IgD-negative memory B cell (primary cell): ENCODE measurements around the gene KRTAP16-1. TPM values are rescaled to one million over a fixed set of nuclear protein-coding genes. Genes with fewer than 3 reads are reported as not detected.

Experiments
- H3K27ac Mint-ChIP-seq, 3 donors: one replicate each; pipeline ENCODE4 v1.8.0; 2020 to 2022; ENCODE audit warnings: mild to moderate bottlenecking in 3 of 3, mixed read lengths in 3 of 3, moderate library complexity in 1 of 3
- H3K27me3 Mint-ChIP-seq: one replicate; pipeline ENCODE4 v1.8.0; 2021; ENCODE audit warnings: mixed read lengths
- H3K36me3 Mint-ChIP-seq: one replicate; pipeline ENCODE4 v1.8.0; 2020; ENCODE audit warnings: mild to moderate bottlenecking, mixed read lengths
- H3K4me1 Mint-ChIP-seq, 3 donors: one replicate each; pipeline ENCODE4 v1.8.0; 2020 to 2022; ENCODE audit warnings: mixed read lengths in 3 of 3, mild to moderate bottlenecking in 1 of 3
- H3K4me3 Mint-ChIP-seq, 4 donors: one replicate each; pipeline ENCODE4 v1.8.0; 2020 to 2022; ENCODE audit warnings: mild to moderate bottlenecking in 4 of 4, mixed read lengths in 4 of 4, moderate library complexity in 3 of 4
- H3K9me3 Mint-ChIP-seq, 3 donors: one replicate each; pipeline ENCODE4 v1.8.0; 2020 to 2021; ENCODE audit warnings: mixed read lengths in 3 of 3, mild to moderate bottlenecking in 1 of 3
- polyA plus RNA-seq: library from polyadenylated mRNA; unstranded; fragments of 300-500 nt; fragmentation: Illumina TruSeq; gene quantifications from one replicate; pipeline ENCODE4 v1.2.3, GENCODE V29; 2021

The KRTAP16-1 gene
- polyA plus RNA-seq, 1 donor from 2014 or later: not detected

- H3K27me3 Mint-ChIP-seq: peaks cover 10% of the 10 kb centered on the region
- no peaks in the 10 kb centered on the region for H3K36me3 Mint-ChIP-seq
- peaks cover 18 to 40% (median 18%) of the 10 kb centered on the region in 3 donors for H3K4me1 Mint-ChIP-seq
- no peak overlapping the region for H3K4me3 Mint-ChIP-seq
- H3K27ac Mint-ChIP-seq: no peak overlapping the region
- H3K9me3 Mint-ChIP-seq: no peaks in the 10 kb centered on the region
Measured at GRCh38 chr17:41335747-41336146, 26.6 kb upstream of the KRTAP16-1 start.

DNA sequence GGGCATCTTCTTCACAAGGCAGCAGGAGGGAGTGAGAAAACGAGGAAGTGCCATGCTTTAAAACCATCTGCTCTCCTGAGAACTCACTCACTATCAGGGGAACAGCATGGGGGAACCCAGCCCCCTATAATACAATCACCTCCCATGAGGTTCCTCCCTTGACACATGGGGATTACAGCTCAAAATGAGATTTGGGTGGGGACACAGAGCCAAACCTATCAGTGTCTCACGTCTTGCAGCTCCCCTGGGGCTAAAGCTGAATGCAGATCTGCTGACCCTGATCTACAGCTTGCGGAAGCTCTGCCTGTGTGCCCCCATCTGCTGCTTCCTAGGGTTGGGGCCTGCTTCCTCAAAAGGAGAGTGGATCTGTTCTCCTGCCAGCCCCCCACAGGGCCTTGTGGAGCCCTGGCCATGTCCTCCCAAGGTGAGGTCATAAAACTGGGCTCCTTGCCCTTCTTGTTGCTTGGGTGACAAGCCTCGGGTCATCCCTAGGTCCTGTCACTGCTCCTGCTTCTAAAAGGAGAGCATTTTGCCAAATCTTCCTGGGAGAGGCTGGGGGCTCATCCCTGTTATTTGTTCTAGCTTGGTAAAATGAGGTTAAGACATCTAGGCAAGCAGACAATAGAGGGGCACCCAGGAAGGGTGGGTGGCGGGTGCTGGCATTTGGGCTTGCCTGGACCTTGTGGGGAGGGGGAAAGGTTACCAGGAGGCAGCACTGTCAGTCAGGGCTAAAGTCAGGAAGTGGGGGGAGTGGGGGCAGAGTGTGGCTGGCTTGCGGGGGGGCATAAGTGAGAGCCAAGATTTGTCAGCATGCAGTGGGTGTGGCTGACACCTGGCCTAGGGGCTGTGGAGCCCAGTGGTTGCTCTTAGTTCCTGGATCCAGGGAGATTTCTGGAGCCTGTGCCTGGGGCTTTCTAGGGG, 25.5 kb upstream of the KRTAP16-1 start:
- Mint-ChIP-seq H3K9me3 (no peaks in the 10 kb centered on the region), H3K27ac (peak overlapping the region in 1 of 3 donors; percentile 31), H3K4me3 (peak overlapping the region in 1 of 4 donors; percentile 80), H3K4me1 (peaks cover 11 to 29% (median 15%) of the 10 kb centered on the region in 3 donors), H3K36me3 (no peaks in the 10 kb centered on the region), H3K27me3 (peaks cover 12% of the 10 kb centered on the region)

GRCh38 chr17:41333836-41334235, 24.7 kb upstream of the KRTAP16-1 start:
- H3K9me3 Mint-ChIP-seq: no peaks in the 10 kb centered on the region
- H3K4me1 Mint-ChIP-seq: peaks cover 4 to 22% (median 15%) of the 10 kb centered on the region in 3 donors
- peaks cover 12% of the 10 kb centered on the region for H3K27me3 Mint-ChIP-seq
- no peak overlapping the region for H3K4me3 Mint-ChIP-seq
- H3K36me3 Mint-ChIP-seq: no peaks in the 10 kb centered on the region
- H3K27ac Mint-ChIP-seq: no peak overlapping the region

DNA sequence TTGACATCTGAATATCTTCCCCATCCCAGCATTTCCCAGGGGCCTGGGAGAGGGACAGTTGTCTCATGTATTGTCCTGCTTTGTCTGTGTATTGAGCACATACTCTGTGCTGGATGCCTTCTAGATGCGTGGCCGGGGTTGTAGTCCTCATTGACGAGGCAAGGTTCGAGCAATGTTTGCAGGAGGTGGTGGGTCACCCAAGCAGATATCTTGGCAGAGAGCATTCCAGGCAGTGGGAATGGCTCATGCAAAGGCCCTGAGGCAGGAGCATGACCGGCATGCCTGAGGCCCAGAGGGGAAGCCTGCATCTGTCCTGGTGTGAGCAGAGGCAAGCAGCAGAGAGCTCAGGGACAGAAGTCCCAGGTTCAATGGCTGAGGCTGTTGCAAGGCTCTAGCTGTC, 24.0 kb upstream of the KRTAP16-1 start:
- H3K27ac Mint-ChIP-seq: no peak overlapping the region
- H3K4me1 Mint-ChIP-seq: peaks cover 0 to 18% (median 13%) of the 10 kb centered on the region in 3 donors
- no peaks in the 10 kb centered on the region for H3K9me3 Mint-ChIP-seq
- H3K27me3 Mint-ChIP-seq: peaks cover 12% of the 10 kb centered on the region
- H3K4me3 Mint-ChIP-seq: no peak overlapping the region
- H3K36me3 Mint-ChIP-seq: no peaks in the 10 kb centered on the region

- Mint-ChIP-seq H3K36me3 (no peaks in the 10 kb centered on the region), H3K4me1 (peaks cover 0 to 15% (median 13%) of the 10 kb centered on the region in 3 donors), H3K9me3 (no peaks in the 10 kb centered on the region), H3K4me3 (no peak overlapping the region), H3K27ac (no peak overlapping the region), H3K27me3 (peaks cover 12% of the 10 kb centered on the region)
Measured at GRCh38 chr17:41332239-41332638, 23.1 kb upstream of the KRTAP16-1 start.

DNA sequence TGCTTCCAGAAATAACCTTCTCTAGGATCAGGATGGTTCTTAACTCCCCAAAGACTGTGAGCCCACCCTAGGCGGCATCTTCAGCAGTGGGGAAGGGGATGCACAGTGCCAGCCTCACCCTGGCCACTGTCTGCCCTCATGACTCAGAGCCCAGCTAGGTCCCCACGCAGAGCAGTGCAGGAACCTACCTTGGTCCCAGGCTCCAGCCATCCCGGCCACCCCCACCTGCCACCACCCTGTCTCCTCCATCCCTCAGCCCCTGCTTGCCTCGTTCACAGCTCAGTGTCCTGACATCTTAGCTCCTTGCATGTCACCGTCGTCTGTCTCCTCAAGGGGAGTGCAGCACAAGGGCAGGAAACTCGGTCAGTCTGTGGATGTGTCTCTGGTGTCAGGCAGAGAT, 22.5 kb upstream of the KRTAP16-1 start:
- Mint-ChIP-seq H3K4me3 (peak overlapping the region in 1 of 4 donors; percentile 52), H3K27ac (no peak overlapping the region), H3K4me1 (peaks cover 0 to 15% (median 13%) of the 10 kb centered on the region in 3 donors)

GRCh38 chr17:41329279-41329948, 20.3 kb upstream of the KRTAP16-1 start:
- H3K9me3 Mint-ChIP-seq: no peaks in the 10 kb centered on the region
- peaks cover 0 to 9% (median 7%) of the 10 kb centered on the region in 3 donors for H3K4me1 Mint-ChIP-seq
- H3K27ac Mint-ChIP-seq: no peak overlapping the region
- no peaks in the 10 kb centered on the region for H3K36me3 Mint-ChIP-seq
- no peak overlapping the region for H3K4me3 Mint-ChIP-seq
- peaks cover 6% of the 10 kb centered on the region for H3K27me3 Mint-ChIP-seq

More for the DNA sequence above, 22.5 kb upstream of the KRTAP16-1 start:
- H3K27me3 Mint-ChIP-seq: peaks cover 12% of the 10 kb centered on the region
- H3K9me3 Mint-ChIP-seq: no peaks in the 10 kb centered on the region
- H3K36me3 Mint-ChIP-seq: no peaks in the 10 kb centered on the region

DNA sequence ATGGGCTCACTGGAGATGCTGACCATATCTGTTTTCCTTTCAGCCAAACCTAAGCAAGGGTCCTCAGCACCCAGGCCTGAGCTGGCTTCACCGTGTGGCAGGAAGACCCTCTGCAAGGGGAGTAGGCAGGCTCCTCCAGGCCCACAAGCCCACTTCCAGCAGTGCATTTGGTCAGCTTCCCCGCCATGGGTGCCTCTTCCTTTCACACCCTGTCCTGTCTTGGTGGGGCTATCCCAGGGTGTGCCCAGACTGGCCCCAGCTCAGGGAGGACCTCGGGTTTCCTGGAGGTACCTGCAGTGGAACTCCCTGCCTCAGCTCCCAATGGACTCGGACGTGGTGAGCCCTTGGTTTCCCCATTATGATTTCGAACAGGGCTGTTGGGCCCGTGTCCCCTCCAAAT, 19.1 kb upstream of the KRTAP16-1 start:
- no peaks in the 10 kb centered on the region for H3K36me3 Mint-ChIP-seq
- no peak overlapping the region for H3K4me3 Mint-ChIP-seq
- peaks cover 0 to 2% (median 1%) of the 10 kb centered on the region in 3 donors for H3K4me1 Mint-ChIP-seq
- H3K27ac Mint-ChIP-seq: no peak overlapping the region
- H3K27me3 Mint-ChIP-seq: peaks cover 2% of the 10 kb centered on the region
- H3K9me3 Mint-ChIP-seq: no peaks in the 10 kb centered on the region

DNA sequence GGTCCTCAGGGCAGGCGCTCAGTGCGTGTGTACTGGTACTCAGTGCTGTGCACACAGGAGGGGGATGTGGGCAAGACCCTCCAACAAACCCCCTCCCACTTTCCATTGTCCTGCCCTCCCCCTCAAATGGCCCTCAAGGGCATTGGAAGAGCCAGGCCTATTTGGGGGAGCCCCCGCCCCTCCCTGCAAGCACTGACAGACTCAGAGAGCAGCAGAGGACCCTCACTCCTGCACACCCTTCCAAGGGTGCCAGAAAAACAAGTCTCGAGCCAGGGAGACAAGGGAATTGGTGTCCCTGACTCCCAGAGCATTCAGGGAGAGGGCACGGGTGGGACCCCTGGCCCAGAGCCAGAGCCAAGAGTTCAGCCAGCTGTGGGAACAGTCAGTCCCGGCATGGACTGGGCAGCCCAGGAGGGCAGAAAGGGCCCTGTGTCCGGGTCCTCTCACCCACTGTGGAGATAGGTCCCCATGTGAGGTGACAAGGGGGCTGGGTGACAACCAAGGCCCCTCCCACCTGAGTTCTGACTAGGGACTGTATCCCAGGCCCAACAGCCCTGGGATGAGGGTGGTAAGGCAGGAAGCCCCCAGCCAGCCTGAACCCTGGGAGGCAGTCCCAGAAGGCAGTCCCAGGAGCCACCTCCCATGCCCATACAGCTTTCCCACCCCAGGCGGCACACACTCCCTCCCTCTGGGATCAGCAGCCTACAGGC, 18.5 kb upstream of the KRTAP16-1 start:
- H3K4me3 Mint-ChIP-seq: no peak overlapping the region
- no peak overlapping the region for H3K27ac Mint-ChIP-seq
- peaks cover 2% of the 10 kb centered on the region for H3K27me3 Mint-ChIP-seq
- H3K4me1 Mint-ChIP-seq: peaks cover 2% of the 10 kb centered on the region in 3 donors
- H3K36me3 Mint-ChIP-seq: no peaks in the 10 kb centered on the region
- no peaks in the 10 kb centered on the region for H3K9me3 Mint-ChIP-seq

DNA sequence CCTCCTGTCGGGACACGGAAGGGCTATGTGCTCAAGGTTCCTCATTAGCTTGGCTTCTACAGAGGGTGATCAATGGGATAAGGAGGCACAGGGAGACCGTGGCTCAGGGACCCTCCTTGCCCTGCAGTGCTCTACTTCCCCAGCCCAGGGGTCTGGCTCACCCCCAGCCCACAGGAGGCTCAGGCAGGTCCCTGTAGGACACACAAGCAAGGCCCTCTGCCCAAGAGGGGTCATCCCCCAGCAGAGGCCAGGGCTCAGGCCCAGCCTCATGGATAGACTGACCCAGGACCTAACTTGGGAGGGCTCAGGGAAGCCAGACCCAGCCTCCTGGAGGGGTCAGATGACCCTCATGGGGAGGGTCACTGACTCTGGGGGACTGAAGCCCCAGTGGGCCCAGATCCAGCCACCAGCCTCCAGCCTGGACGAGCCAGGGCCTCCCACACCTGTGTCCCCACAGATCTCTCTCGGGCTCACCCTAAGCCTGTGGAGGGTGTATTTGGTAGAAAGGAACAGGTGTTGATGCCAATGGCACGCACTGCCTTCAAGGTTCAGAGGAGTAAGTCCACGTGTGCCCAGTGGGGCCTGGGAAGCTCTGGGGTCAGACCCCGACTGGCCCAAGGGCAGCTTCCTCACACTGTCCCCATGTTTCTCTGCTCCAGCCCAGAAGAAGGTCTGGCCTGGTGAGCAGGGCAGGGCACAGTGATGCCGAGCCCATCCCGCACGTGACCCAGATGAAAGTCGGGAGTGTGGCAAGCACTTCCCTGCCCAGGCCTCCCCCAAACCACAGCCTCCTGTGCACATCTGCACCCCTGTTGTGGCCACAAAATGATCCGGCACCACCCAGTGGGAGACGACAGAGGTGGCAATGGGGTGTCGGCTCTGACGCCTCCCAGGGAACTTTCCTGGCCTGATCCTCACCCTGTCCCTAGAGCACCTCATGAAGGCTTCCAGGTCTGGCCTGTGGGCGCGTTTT, 17.4 kb upstream of the KRTAP16-1 start:
- Mint-ChIP-seq H3K4me1 (peaks cover 0 to 7% (median 5%) of the 10 kb centered on the region in 3 donors), H3K27me3 (peaks cover 2% of the 10 kb centered on the region), H3K27ac (no peak overlapping the region), H3K36me3 (no peaks in the 10 kb centered on the region), H3K9me3 (no peaks in the 10 kb centered on the region), H3K4me3 (peak overlapping the region in 1 of 4 donors; percentile 4)

DNA sequence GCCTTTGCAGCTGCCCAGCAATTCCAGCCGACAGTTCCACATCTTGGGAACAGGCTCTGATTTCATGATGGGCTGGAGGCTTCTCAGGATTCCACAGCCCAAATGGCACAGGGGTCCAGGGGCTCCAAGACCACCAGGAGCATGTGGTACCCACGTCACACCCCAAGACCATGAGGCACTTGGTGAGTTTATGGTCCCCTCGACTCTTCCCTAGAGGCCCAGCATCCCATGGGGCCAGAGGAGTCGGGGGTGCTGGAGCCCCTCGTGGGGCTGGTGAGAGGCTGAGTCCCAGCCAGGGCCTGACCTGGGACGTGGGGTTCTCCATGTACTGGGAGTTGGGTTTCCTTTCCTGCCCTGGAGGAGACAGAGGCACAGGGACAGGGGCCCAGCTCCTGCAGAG, 16.5 kb upstream of the KRTAP16-1 start:
- Mint-ChIP-seq H3K27me3 (peaks cover 2% of the 10 kb centered on the region), H3K9me3 (peaks cover 0 to 2% (median under 1%) of the 10 kb centered on the region in 3 donors), H3K4me3 (no peak overlapping the region), H3K36me3 (no peaks in the 10 kb centered on the region), H3K27ac (no peak overlapping the region), H3K4me1 (peaks cover 0 to 7% (median 5%) of the 10 kb centered on the region in 3 donors)

- H3K27me3 Mint-ChIP-seq: peaks cover 2% of the 10 kb centered on the region
- peaks cover 0 to 7% (median 3%) of the 10 kb centered on the region in 3 donors for H3K9me3 Mint-ChIP-seq
- peaks cover under 1 to 7% (median 6%) of the 10 kb centered on the region in 3 donors for H3K4me1 Mint-ChIP-seq
- H3K36me3 Mint-ChIP-seq: no peaks in the 10 kb centered on the region
- no peak overlapping the region for H3K4me3 Mint-ChIP-seq
- H3K27ac Mint-ChIP-seq: no peak overlapping the region
Measured at GRCh38 chr17:41325126-41325525, 16.0 kb upstream of the KRTAP16-1 start.

DNA sequence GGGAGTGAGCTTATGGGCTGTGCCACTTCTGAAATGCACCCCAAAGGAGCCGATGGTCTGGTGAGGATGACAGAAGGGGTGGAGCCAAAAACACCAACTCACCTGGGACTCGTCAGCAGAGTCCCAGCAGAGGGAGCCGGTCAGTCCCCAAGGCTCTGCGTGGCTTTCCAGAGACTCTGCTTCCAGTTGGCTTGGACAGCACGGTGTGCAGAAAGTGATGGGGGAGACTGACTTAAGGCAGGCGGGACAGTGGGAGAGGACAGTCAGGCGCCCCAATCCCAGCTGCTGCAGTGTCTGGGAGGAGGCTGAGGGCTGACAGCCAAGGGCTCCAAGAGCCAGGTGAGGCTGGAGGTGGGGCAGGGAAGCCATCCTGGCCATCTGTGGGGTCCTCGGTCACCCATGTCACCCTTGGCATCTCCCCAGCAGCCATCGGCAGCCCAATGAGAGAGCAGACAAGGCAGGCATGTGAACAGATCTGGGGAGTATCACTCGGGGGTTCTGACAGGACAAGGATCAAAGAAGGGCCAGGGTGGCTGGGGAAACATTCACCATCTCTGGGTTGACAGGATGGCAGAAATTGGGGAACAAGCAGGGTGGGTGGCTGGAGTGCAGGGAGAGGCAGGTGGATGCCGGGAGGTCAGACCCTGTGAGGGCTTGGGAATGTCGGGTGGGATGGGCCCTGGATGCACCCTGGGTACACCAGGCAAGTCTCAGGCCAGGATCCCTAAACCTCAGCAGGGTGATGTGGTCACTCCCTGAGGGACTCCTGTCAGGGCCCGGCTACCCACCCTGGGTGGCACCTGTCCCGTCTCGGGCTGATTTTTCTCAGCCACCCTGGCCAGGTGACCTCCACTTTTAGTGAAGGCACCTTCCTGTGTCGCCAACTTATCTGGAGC, 15.3 kb upstream of the KRTAP16-1 start:
- peaks cover 2 to 9% (median 7%) of the 10 kb centered on the region in 3 donors for H3K4me1 Mint-ChIP-seq
- H3K27me3 Mint-ChIP-seq: no peaks in the 10 kb centered on the region
- H3K9me3 Mint-ChIP-seq: peaks cover 3 to 14% (median 7%) of the 10 kb centered on the region in 3 donors
- no peak overlapping the region for H3K4me3 Mint-ChIP-seq
- peak overlapping the region in 1 of 3 donors; percentile 69 for H3K27ac Mint-ChIP-seq
- no peaks in the 10 kb centered on the region for H3K36me3 Mint-ChIP-seq
